ENCODE measurements around the gene ITFG1. TPM values are rescaled to one million over a fixed set of nuclear protein-coding genes. Genes with fewer than 3 reads are reported as not detected.
"Not testable (repeated sequence)": the region's sequence is repeated elsewhere in the genome, so short reads cannot be mapped to it uniquely, and the experiment has no call there.

ITFG1 gene
- total RNA-seq, 1 donor from 2014 or later = 66.3 TPM

GRCh38 chr16:47162670-47163420, 298.0 kb downstream of the ITFG1 start:
- H3K9me3 Mint-ChIP-seq (ENCODE audit: unreplicated experiment) = no peaks in the 10 kb centered on the region
- H3K4me1 Mint-ChIP-seq (ENCODE audit: unreplicated experiment) = no peaks in the 10 kb centered on the region
- no peak overlapping the region for H3K4me3 Mint-ChIP-seq (ENCODE audit: unreplicated experiment)
- H3K27me3 Mint-ChIP-seq (ENCODE audit: unreplicated experiment) = no peaks in the 10 kb centered on the region
- H3K27ac Mint-ChIP-seq (ENCODE audit: unreplicated experiment) = no peak overlapping the region
- H3K36me3 Mint-ChIP-seq (ENCODE audit: low read depth, unreplicated experiment) = no peaks in the 10 kb centered on the region
- no peak for DNase-seq (ENCODE audit: low spot score)
- TF ChIP-seq CTCF (IDR thresholded peaks at IDR 0.05; ENCODE audit: unreplicated experiment) = no peak

- H3K4me1 Mint-ChIP-seq (ENCODE audit: unreplicated experiment) = no peaks in the 10 kb centered on the region
- no peak overlapping the region for H3K27ac Mint-ChIP-seq (ENCODE audit: unreplicated experiment)
These were observed 299.4 kb downstream of the ITFG1 start for GRCh38 chr16:47161464-47161863.

GRCh38 chr16:47160422-47160821, 300.4 kb downstream of the ITFG1 start:
- Mint-ChIP-seq H3K27me3 (ENCODE audit: unreplicated experiment) (no peaks in the 10 kb centered on the region), H3K36me3 (ENCODE audit: low read depth, unreplicated experiment) (peaks cover 9% of the 10 kb centered on the region), H3K4me1 (ENCODE audit: unreplicated experiment) (no peaks in the 10 kb centered on the region), H3K27ac (ENCODE audit: unreplicated experiment) (no peak overlapping the region), H3K9me3 (ENCODE audit: unreplicated experiment) (no peaks in the 10 kb centered on the region), H3K4me3 (ENCODE audit: unreplicated experiment) (no peak overlapping the region)
- no peak for DNase-seq (ENCODE audit: low spot score)
- no peak for TF ChIP-seq CTCF (IDR thresholded peaks at IDR 0.05; ENCODE audit: unreplicated experiment)

More at GRCh38 chr16:47161464-47161863, 299.4 kb downstream of the ITFG1 start:
- Mint-ChIP-seq H3K36me3 (ENCODE audit: low read depth, unreplicated experiment) (peaks cover 7% of the 10 kb centered on the region), H3K9me3 (ENCODE audit: unreplicated experiment) (no peaks in the 10 kb centered on the region), H3K4me3 (ENCODE audit: unreplicated experiment) (no peak overlapping the region), H3K27me3 (ENCODE audit: unreplicated experiment) (no peaks in the 10 kb centered on the region)
- no peak for TF ChIP-seq CTCF (IDR thresholded peaks at IDR 0.05; ENCODE audit: unreplicated experiment)
- DNase-seq (ENCODE audit: low spot score) = no peak

GRCh38 chr16:47158992-47159391, 301.9 kb downstream of the ITFG1 start:
- no peak for TF ChIP-seq CTCF (IDR thresholded peaks at IDR 0.05; ENCODE audit: unreplicated experiment)
- no peaks in the 10 kb centered on the region for H3K4me1 Mint-ChIP-seq (ENCODE audit: unreplicated experiment)
- peaks cover 11% of the 10 kb centered on the region for H3K36me3 Mint-ChIP-seq (ENCODE audit: low read depth, unreplicated experiment)
- H3K4me3 Mint-ChIP-seq (ENCODE audit: unreplicated experiment) = no peak overlapping the region
- H3K9me3 Mint-ChIP-seq (ENCODE audit: unreplicated experiment) = no peaks in the 10 kb centered on the region
- no peaks in the 10 kb centered on the region for H3K27me3 Mint-ChIP-seq (ENCODE audit: unreplicated experiment)
- no peak overlapping the region for H3K27ac Mint-ChIP-seq (ENCODE audit: unreplicated experiment)
- DNase-seq (ENCODE audit: low spot score) = no peak

GRCh38 chr16:47156680-47157215, 304.1 kb downstream of the ITFG1 start:
- Mint-ChIP-seq H3K4me3 (ENCODE audit: unreplicated experiment) (no peak overlapping the region), H3K27me3 (ENCODE audit: unreplicated experiment) (no peaks in the 10 kb centered on the region), H3K36me3 (ENCODE audit: low read depth, unreplicated experiment) (peaks cover 32% of the 10 kb centered on the region), H3K27ac (ENCODE audit: unreplicated experiment) (no peak overlapping the region), H3K9me3 (ENCODE audit: unreplicated experiment) (peaks cover 8% of the 10 kb centered on the region), H3K4me1 (ENCODE audit: unreplicated experiment) (no peaks in the 10 kb centered on the region)
- no peak for DNase-seq (ENCODE audit: low spot score)
- TF ChIP-seq CTCF (IDR thresholded peaks at IDR 0.05; ENCODE audit: unreplicated experiment) = no peak

GRCh38 chr16:47152501-47152900, 308.4 kb downstream of the ITFG1 start:
- H3K4me3 Mint-ChIP-seq (ENCODE audit: unreplicated experiment) = peak overlapping the region; percentile 48
- not testable (repeated sequence) for H3K27me3 Mint-ChIP-seq (ENCODE audit: unreplicated experiment); H3K4me1 Mint-ChIP-seq (ENCODE audit: unreplicated experiment); H3K9me3 Mint-ChIP-seq (ENCODE audit: unreplicated experiment); DNase-seq (ENCODE audit: low spot score); H3K27ac Mint-ChIP-seq (ENCODE audit: unreplicated experiment)
- peaks cover 40% of the 10 kb centered on the region for H3K36me3 Mint-ChIP-seq (ENCODE audit: low read depth, unreplicated experiment)
